AG08395 (cell line): ENCODE results near the gene MTIF2.
"Not testable (repeated sequence)": the region's sequence is repeated elsewhere in the genome, so short reads cannot be mapped to it uniquely, and the experiment has no call there.

Experiments used
- DNase-seq: peaks from one replicate; pipeline ENCODE4 v3.0.0; 2012; ENCODE audit warnings: mixed read lengths, low spot score

The MTIF2 gene

GRCh38 chr2:55196526-55196925 is 72.5 kb downstream of the MTIF2 start:
- no peak for DNase-seq

- DNase-seq: not testable (repeated sequence)
Observed at GRCh38 chr2:55191888-55192287, 77.1 kb downstream of the MTIF2 start.

- not testable (repeated sequence) for DNase-seq
Observed at GRCh38 chr2:55186837-55187236, 82.2 kb downstream of the MTIF2 start.
